Measurements from ENCODE around the gene NTN3.
A peak's percentile ranks its signal among the peaks of the same experiment; 100 is the strongest.

NTN3 gene

GRCh38 chr16:2497695-2498484 lies 26.8 kb downstream of the NTN3 start:
- no peak for DNase-seq

DNA sequence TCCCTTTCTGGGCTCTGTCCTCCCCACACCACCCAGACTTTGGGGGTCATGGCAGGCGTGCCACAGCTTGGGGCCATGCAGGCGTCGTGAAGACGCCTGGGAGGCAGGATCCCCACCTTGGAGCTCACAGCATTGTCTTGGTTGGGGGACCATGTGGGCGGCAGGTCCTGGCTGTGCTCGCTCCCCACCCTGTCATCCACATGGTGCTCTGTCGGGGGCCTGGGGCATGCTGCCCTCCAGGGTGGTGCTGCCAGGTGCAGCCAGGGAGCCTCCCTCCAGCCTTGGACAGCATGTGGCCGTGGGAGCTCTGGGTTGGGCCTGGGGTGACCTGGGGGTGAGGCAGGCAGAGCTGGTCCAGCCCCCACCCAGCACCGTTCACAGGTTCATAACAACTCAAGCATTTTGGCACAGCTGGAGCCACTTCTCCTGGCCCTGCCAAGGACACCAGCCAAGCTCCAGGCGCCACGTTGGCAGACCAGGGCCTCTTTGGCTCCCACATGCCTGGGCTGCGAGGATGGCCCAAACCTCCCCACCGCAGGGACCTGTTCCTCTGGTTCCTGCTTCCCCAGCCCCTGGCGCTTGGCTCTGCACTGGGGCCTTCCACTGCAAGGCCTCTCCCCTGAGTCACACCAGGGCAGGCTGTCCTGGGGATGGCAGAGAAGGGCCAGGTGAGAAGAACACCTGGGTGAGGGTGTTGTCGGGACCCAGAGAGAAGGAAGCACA lies 27.6 kb downstream of the NTN3 start:
- no peak for DNase-seq

DNA sequence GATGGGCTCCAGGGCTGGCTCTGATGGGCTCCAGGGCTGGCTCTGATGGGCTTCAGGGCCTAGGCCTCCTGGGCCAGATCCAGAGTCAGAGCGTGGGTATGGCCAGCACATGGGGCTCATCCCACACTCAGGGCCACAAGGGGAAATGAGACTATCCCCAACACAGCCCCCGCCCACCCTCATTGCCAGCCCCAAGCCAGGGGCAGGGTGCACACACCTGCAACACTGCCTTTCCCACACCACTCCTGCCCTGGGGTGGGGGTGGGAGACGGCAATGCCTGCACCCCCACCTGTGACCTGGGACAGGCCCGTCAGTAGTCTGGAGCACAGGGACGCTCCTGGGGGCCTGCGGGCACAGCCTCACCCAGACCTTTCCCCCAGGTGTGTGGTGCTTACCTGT lies 28.4 kb downstream of the NTN3 start:
- no peak for DNase-seq

DNA sequence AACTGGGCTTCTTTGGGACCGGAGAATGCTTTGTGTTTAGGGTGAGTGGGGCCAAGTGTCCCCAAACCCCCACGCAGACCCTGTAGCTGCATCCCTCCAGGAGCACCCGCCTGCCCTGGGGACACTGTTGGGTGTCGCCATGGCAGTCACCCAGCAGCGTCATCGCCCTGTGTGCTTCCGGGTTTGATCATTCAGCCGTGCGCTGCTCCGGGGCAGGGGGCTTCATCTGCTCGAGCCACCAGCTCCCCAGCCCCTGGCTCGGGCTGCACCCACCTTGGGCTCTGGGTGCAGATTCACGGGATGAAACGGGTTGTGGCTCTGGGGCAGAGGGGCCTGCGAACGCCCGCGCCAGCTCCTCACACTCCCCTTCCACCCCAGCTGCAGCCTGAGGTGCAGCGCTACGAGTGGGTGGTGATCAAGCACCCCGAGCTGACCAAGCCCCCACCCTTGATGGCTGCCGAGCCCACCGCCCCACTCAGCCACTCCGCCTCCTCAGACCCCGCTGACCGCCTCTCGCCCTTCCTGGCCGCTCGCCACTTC lies 28.9 kb downstream of the NTN3 start:
- no peak for DNase-seq

DNA sequence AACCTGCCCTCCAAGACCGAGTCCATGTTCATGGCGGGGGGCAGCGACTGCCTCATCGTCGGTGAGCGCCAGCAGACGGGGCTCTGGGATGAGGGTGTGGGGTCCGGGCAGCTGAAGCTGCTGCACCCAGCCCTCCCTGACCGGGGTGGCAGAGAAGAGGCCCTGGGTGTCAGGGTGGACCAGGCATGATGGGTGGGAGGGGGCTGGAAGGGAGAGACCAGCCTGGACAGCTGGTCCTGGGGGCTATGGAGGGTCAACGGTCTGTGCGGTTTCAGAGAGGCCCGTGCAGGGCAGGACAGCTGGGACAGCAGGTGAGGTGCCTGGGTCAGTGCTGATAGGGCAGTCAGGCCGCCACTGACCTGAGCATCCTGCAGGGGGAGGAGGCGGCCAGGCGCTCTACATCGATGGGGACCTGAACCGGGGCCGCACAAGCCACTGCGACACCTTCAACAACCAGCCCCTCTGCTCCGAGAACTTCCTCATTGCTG lies 29.4 kb downstream of the NTN3 start:
- DNase-seq = no peak

DNA sequence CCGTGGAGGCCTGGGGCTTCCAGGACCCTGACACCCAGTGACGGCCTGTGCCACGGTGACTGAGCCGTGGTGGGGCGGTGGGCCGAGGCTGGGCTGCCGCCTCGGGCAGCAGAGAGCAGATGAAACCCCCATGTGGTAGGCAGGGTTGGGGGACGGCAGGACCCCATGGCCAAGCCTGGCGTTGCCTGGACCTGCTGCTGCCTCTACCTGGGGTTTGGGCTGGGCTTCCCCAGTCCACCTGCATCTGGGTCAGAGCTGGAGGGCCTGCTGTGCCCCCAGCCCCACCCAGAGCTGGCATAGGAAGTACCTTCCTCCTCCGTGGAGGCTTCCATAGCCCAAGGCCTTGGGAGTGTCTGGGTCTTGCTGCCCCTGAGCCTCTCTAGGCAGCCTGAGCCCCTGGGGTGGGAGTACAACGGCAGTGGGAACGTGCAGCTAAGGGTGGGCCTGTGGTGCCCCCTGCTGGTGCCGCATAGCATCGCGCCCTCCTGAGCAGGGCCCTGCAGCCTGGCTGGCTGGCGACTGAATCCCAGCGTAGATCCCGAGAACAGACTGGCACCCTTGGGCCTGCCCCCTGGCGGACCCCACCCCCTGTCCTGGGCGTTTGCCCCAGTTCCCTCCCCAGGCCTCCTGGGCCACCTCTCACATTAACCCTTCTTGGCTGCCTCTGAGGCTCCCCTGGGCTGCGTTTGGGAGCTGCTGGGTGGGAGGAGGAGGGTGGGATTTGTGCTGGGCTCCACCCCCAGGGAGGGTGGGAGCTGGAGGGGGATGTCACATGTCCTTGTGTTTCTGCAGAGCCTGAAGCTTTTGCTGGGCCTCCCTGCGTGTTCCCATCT lies 30.0 kb downstream of the NTN3 start:
- peak; percentile 30 for DNase-seq

- DNase-seq = no peak
Measured at GRCh38 chr16:2501946-2502895, 31.1 kb downstream of the NTN3 start.

DNA sequence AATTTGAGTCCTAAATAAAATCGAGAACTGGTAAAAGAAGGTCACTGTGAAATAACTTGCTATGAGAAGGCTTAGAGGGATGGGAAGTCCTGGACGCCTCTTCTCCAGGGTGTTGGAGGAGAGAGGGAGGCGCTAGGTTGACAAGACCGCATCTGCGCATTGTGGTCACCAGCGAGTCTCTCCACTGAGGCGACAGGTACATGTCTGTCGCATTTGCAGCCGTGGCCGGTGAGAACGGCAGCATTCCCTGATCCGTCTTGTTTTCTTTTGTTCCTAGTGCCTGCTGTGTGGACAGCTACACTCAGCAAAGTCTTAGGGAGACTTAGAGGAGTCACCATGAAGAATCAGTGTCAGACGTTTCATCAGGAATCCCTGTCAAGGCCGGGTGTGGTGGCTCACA lies 34.6 kb downstream of the NTN3 start:
- DNase-seq = no peak

DNA sequence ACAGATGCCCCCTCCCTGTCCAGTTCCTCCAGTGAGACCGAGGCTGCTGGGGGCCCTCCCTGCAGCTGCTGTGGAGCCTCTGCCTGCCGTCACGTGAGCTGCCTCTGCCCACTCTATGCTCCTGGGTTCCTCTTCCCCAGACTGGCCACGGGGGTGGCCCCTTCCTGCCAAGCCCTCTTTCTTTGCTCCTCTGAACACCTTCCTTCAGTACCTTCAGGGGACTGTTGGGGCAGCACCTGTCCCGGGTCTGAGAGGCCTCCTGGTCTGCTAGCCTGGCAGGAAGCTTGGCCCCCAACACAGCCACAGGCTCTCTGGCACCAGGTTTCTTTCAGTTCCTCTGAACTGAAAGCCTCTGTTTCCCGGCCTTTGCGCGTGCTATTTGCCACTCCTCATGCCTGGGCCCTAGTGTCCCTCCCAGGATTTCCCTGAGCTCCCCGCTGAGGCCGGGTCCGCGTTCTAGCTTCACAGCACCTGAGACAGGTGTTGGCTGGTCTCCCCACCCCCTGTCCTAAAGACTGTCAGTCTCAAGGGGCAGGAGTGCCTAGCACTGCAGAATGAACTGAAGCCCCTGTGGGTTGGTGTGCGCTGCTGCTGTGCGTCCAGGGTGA lies 36.1 kb downstream of the NTN3 start:
- no peak for DNase-seq

DNA sequence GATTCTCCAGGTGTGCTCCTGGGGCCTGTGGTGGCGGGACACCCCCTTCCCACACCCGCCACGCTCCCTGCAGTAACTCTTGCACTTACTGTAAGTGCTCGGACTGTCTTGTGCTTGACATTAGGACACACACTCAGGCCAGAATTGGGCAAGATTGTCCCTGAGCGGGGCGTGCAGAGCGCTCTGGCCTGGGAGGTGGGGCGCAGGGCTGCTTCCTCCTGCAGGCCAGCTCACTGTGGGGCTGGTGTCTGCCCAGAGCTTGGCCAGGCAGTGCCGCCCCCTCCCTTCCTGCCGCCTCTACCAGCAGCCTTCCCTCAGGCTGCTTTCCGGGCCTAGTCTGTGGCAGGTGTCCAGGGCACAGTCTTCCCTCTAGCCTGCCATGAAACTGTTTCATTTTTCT lies 36.6 kb downstream of the NTN3 start:
- DNase-seq = no peak

GRCh38 chr16:2508722-2509400 lies 37.8 kb downstream of the NTN3 start:
- DNase-seq = no peak

- DNase-seq = no peak
Measured at GRCh38 chr16:2511128-2511800, 40.2 kb downstream of the NTN3 start.

GRCh38 chr16:2511996-2512734 lies 41.1 kb downstream of the NTN3 start:
- no peak for DNase-seq

GRCh38 chr16:2512735-2513404 lies 41.8 kb downstream of the NTN3 start:
- DNase-seq = no peak

DNA sequence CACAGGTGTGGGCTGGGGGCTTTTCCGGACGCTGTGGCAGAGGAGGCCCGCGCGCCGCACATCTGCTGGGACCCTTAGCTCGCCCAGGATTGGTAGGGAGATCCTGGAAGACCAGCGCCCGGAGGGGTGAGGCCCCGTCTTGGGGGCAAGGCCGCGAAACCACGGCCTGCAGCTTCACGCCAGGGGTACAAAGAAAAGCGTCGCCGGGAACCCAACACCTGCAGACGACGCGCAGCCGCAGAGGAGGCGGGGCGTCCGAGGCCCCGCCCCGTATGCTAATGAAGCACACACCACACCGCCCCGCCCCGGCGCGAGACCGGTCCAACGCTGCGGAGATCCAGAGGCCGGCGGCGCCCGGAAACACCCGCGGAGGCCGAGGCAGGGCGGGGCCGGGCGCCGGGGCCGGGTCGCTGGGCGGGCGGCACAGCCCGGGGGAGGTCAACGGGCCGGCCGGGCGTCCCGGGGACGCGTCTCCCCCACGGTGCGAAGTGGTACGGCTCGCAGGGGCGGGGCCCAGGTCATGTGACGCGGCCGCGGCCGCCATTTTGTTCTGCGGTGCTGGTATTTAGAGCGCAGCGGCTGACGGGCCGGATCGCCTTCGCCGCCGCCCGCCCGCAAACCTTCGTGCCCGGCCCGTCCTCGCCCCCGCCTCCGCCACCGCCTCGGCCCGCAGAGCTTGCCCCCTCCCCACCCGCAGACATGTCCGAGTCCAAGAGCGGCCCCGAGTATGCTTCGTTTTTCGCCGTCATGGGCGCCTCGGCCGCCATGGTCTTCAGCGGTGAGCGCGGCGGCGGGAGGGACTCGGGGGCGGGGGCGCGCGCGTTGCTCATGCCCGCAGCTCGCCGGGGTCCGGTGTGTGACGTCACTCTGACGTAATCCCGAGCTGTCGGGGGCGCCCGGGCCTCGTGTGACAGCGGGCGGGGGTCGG lies 42.6 kb downstream of the NTN3 start, which contains the start of gene ATP6V0C:
ATP6V0C (plus strand) TSS at position 548 of the 928 bp plus-strand sequence; CDS start at position 700, 152 bp downstream.
- peak; percentile 75 for DNase-seq

GRCh38 chr16:2514333-2515179 lies 43.5 kb downstream of the NTN3 start:
- no peak for DNase-seq
